Panc1 (cell line): ENCODE data around the gene CXCL1.

ENCODE experiments used
- CTCF ChIP-seq: fragments of 450-650 bp; IDR thresholded peaks from 2 replicates; pipeline ENCODE4 v1.5.1; 2017; ENCODE audit warnings: mild to moderate bottlenecking
- POLR2AphosphoS5 ChIP-seq: IDR thresholded peaks from 2 replicates; pipeline ENCODE4 v1.6.1; 2012; ENCODE audit warnings: mild to moderate bottlenecking, low read depth, low read length, moderate library complexity
- SIN3A ChIP-seq: IDR thresholded peaks from 2 replicates; pipeline ENCODE4 v1.6.1; 2012; ENCODE audit warnings: low read depth, mild to moderate bottlenecking, low read length, moderate library complexity, borderline replicate concordance; ENCODE audit not compliant: insufficient read depth

GRCh38 chr4:73870260-73870659, 1.1 kb downstream of the CXCL1 start:
- TF ChIP-seq CTCF: no peak
- no peak; the same call in 1 of the 2 replicates for TF ChIP-seq POLR2AphosphoS5
- no peak for TF ChIP-seq SIN3A
